ENCODE data around the gene KCNN4. TPM values are rescaled to one million over a fixed set of nuclear protein-coding genes. Genes with fewer than 3 reads are reported as not detected.

KCNN4 gene
- polyA plus RNA-seq, 1 donor from 2014 or later: not detected

GRCh38 chr19:43727593-43727853 is 53.2 kb downstream of the KCNN4 start:
- H3K27ac ChIP-seq (ENCODE audit: low read length): no peak overlapping the region
- no peak overlapping the region for H2AFZ ChIP-seq (ENCODE audit: low read depth, low read length)
- TF ChIP-seq RAD21 (conservative IDR thresholded peaks at IDR 0.05) (no peak), SMC3 (conservative IDR thresholded peaks at IDR 0.05; ENCODE audit: poor library complexity) (no peak), CTCF (IDR thresholded peaks at IDR 0.05; ENCODE audit: poor library complexity, severe bottlenecking) (no peak), MXI1 (conservative IDR thresholded peaks at IDR 0.05; ENCODE audit: poor library complexity, severe bottlenecking) (no peak), POLR2AphosphoS5 (IDR thresholded peaks at IDR 0.05) (no peak), TAF1 (IDR thresholded peaks at IDR 0.05; ENCODE audit: low read depth) (no peak), EP300 (conservative IDR thresholded peaks at IDR 0.05; ENCODE audit: poor library complexity, severe bottlenecking) (no peak), REST (IDR thresholded peaks at IDR 0.05; ENCODE audit: borderline replicate concordance) (no peak), EZH2 (IDR thresholded peaks at IDR 0.05; ENCODE audit: borderline replicate concordance, insufficient read depth, low read length, poor library complexity, severe bottlenecking) (no peak)
- H3K36me3 ChIP-seq (ENCODE audit: insufficient read depth, low read length): no peaks in the 10 kb centered on the region
- no peak overlapping the region for H3K4me2 ChIP-seq (ENCODE audit: low read length)
- no peaks in the 10 kb centered on the region for H3K9me3 ChIP-seq (ENCODE audit: low read length)
- H3K9me2 ChIP-seq (ENCODE audit: insufficient read depth, low read length): no peaks in the 10 kb centered on the region
- H3K79me2 ChIP-seq (replicated peaks; ENCODE audit: insufficient read depth, low read length): no peaks in the 10 kb centered on the region
- no peaks in the 10 kb centered on the region for H3F3A ChIP-seq (ENCODE audit: insufficient read depth, low read length, poor library complexity, severe bottlenecking)
- no peaks in the 10 kb centered on the region for H3K27me3 ChIP-seq (ENCODE audit: insufficient read depth, low read depth, low read length)
- no peak overlapping the region for H3K4me3 ChIP-seq (ENCODE audit: low read length)
- H3K9ac ChIP-seq (ENCODE audit: low read length): no peak overlapping the region
- no peaks in the 10 kb centered on the region for H4K20me1 ChIP-seq (ENCODE audit: insufficient read depth)

GRCh38 chr19:43726736-43727592 is 53.8 kb downstream of the KCNN4 start:
- no peaks in the 10 kb centered on the region for H3K36me3 ChIP-seq (ENCODE audit: insufficient read depth, low read length)
- TF ChIP-seq EP300 (conservative IDR thresholded peaks at IDR 0.05; ENCODE audit: poor library complexity, severe bottlenecking): no peak
- TF ChIP-seq EZH2 (IDR thresholded peaks at IDR 0.05; ENCODE audit: borderline replicate concordance, insufficient read depth, low read length, poor library complexity, severe bottlenecking): no peak
- TF ChIP-seq MXI1 (conservative IDR thresholded peaks at IDR 0.05; ENCODE audit: poor library complexity, severe bottlenecking): no peak
- no peak for TF ChIP-seq SMC3 (conservative IDR thresholded peaks at IDR 0.05; ENCODE audit: poor library complexity)
- no peak for TF ChIP-seq POLR2AphosphoS5 (IDR thresholded peaks at IDR 0.05)
- TF ChIP-seq RAD21 (conservative IDR thresholded peaks at IDR 0.05): no peak
- TF ChIP-seq REST (IDR thresholded peaks at IDR 0.05; ENCODE audit: borderline replicate concordance): no peak
- no peak for TF ChIP-seq TAF1 (IDR thresholded peaks at IDR 0.05; ENCODE audit: low read depth)
- TF ChIP-seq CTCF (IDR thresholded peaks at IDR 0.05; ENCODE audit: poor library complexity, severe bottlenecking): no peak
- no peaks in the 10 kb centered on the region for H3K9me2 ChIP-seq (ENCODE audit: insufficient read depth, low read length)
- no peaks in the 10 kb centered on the region for H3K9me3 ChIP-seq (ENCODE audit: low read length)
- no peak overlapping the region for H2AFZ ChIP-seq (ENCODE audit: low read depth, low read length)
- no peak overlapping the region for H3K27ac ChIP-seq (ENCODE audit: low read length)
- no peak overlapping the region for H3K9ac ChIP-seq (ENCODE audit: low read length)
- H3F3A ChIP-seq (ENCODE audit: insufficient read depth, low read length, poor library complexity, severe bottlenecking): no peaks in the 10 kb centered on the region
- no peak overlapping the region for H3K4me2 ChIP-seq (ENCODE audit: low read length)
- H4K20me1 ChIP-seq (ENCODE audit: insufficient read depth): no peaks in the 10 kb centered on the region
- no peak overlapping the region for H3K4me3 ChIP-seq (ENCODE audit: low read length)
- H3K27me3 ChIP-seq (ENCODE audit: insufficient read depth, low read depth, low read length): no peaks in the 10 kb centered on the region
- no peaks in the 10 kb centered on the region for H3K79me2 ChIP-seq (replicated peaks; ENCODE audit: insufficient read depth, low read length)

Data from neural cell (in vitro differentiated cells).